Fibroblast of villous mesenchyme (primary cell): ENCODE measurements around the gene DNAH6. TPM values are rescaled to one million over a fixed set of nuclear protein-coding genes. Genes with fewer than 3 reads are reported as not detected.

Experiments
- DNase-seq: peaks from one replicate; pipeline ENCODE4 v3.0.0-alpha.2; 2010; ENCODE audit warnings: low read depth
- H3K4me3 ChIP-seq: 2 replicates; pipeline ENCODE4 v1.5.1; 2011; ENCODE audit warnings: low read depth, mild to moderate bottlenecking, low read length
- total RNA-seq: library from RNA; depleted of rRNA; stranded (reverse); fragments of >200 nt; gene quantifications from 2 replicates; pipeline ENCODE4 v1.2.3, GENCODE V29; 2012
- TF ChIP-seq, protein P1 (sequence below): IDR thresholded peaks from 2 replicates; pipeline ENCODE4 v1.5.1; 2012; ENCODE audit warnings: low read depth, mild to moderate bottlenecking, low read length; ENCODE audit not compliant: insufficient read depth

The DNAH6 gene
- total RNA-seq, 1 donor = under 0.01 TPM

DNA sequence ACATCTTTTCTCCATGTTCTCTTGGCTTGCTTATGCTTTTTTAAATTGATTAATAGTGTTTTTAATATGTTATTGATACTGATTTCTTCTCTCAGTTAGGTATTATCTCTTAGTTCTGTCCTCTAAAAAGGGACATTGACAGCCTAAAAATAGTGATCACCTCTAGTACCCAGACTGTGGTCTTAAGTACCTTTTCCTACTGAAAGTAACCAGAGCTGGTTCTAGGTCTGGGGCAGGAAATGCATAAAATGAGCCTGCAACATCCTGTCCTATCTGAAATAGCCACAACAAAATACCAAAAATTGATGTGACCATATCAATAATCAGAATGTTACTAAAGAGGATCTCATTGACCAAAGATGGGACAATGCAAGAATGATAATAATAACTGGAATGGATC is 113.3 kb downstream of the DNAH6 start:
- no peak for DNase-seq
- no peak overlapping the region for H3K4me3 ChIP-seq
- TF ChIP-seq, protein P1, sequence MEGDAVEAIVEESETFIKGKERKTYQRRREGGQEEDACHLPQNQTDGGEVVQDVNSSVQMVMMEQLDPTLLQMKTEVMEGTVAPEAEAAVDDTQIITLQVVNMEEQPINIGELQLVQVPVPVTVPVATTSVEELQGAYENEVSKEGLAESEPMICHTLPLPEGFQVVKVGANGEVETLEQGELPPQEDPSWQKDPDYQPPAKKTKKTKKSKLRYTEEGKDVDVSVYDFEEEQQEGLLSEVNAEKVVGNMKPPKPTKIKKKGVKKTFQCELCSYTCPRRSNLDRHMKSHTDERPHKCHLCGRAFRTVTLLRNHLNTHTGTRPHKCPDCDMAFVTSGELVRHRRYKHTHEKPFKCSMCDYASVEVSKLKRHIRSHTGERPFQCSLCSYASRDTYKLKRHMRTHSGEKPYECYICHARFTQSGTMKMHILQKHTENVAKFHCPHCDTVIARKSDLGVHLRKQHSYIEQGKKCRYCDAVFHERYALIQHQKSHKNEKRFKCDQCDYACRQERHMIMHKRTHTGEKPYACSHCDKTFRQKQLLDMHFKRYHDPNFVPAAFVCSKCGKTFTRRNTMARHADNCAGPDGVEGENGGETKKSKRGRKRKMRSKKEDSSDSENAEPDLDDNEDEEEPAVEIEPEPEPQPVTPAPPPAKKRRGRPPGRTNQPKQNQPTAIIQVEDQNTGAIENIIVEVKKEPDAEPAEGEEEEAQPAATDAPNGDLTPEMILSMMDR = no peak

DNA sequence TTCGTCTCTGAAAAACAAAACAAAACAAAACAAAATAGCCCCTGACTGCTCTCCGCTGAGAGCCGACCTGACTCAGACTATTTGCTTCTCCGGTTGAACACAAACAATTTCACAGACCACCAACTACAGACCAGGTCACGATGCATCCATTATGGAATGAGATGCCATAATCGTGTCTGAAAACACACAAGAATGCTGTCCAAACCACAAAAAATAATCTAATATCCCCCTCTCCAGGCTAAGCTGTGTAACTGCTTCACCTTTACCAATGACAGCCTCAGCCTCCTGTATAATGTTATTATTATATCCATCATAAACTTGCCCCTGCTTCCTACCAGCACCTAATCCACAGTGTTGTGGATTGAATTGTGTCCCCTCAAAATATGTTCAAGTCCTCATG is 114.7 kb downstream of the DNAH6 start:
- TF ChIP-seq, protein P1 = peak; percentile 57
- H3K4me3 ChIP-seq = no peak overlapping the region
- peak; percentile 43 for DNase-seq

DNA sequence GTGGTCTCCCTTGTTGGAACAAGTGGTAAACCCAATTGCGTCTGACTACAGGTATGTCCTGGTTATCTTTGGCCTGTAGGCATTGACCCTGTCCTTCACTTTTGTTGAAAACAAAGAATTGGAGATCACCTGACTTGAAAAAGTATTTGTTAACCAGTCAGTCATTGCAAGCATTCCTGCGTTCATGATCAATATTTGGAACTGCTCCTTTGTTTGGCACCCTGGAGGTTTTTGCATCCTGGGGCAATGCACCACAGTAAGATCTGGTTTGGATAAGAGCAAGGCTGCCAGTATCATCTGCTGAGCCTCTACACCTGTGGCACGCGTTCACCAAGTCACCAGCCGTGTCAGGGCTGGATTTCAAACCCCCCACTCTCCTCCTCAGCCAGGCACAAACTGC is 115.7 kb downstream of the DNAH6 start:
- TF ChIP-seq, protein P1 = no peak
- no peak for DNase-seq
- H3K4me3 ChIP-seq = no peak overlapping the region

DNA sequence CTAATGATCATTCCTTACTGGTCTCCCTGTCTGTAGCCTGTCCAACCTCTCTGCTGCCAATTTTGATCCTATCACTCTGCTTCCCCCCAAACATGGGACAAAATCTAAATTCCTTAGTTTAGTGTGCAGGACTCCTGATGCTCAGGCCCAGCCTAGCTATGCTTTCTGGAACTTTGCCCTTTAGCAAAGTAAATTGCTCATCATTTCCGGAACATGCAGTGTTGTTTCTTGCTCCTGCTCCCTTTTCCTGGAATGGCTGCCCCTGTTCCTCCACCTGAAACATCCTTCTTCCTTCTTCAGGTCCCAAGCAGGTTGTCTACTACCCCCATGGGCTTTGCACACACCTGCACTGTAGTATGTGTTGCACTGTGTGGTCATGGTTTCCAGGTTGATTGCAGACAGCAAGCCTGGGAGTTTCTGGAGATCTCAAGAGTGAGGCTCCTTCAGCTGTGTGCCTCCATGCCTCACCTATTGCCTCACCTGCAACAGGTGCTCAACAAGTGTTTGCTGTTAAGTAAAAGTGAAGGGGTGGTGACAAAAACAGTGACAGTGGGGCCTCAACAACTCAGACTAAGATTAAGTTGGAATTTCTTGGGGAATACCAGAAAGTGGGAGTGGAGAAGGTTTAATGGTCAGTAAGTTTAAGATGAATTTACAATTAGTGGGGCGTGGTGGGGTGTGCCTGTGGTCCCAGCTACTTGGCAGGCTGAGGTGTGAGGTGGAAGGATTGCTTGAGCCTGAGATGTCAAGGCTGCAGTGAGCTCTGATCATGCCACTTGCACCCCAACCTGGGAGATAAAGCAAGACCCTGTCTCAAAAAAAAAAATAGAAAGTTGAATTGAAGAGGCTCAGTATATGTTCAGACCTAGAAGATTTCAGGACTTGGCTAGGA is 120.0 kb downstream of the DNAH6 start:
- H3K4me3 ChIP-seq = no peak overlapping the region
- TF ChIP-seq, protein P1 = no peak
- no peak for DNase-seq

DNA sequence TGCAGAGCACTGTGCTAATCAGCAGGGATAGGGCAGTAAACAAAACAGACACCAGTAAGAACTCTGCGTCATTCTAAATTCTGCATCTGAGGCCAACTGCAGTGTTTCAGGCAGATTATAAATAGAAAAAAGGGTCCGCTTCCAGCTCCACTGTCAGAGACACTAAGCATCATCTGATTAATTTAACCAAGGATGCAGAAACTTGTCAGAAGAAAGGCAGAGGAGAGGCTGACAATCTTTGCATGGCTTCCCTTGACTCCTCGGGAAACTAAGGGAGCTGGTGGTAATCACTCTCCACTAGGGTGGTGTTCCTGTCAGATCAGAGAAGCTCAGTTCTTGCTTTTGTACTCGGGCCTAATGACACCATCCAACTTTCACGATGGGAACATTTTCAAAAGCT is 123.5 kb downstream of the DNAH6 start:
- no peak for DNase-seq
- TF ChIP-seq, protein P1 = no peak
- H3K4me3 ChIP-seq = no peak overlapping the region

DNA sequence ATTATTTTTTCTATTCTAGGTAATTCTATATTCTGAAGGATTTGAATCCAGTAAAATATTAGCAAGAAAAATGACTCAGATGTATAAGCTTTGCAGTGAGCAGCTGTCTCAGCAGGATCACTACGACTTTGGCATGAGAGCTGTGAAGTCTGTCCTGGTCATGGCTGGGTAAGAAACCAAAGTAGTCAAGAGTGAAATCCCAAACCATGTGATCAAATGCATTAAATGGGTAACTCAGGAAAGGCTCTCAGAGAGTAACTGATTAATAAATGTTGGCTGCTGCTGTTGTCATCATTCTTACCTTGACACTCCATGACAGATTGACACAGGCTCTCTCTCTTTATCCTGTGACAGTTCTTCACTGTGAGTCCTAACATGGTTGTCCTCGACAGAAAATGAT is 124.1 kb downstream of the DNAH6 start:
- H3K4me3 ChIP-seq = no peak overlapping the region

More for the DNA sequence above, 124.1 kb downstream of the DNAH6 start:
- TF ChIP-seq, protein P1 = no peak
- DNase-seq = no peak
